Endodermal cell (in vitro differentiated cells): Measurements from ENCODE around the gene EPC2. TPM values are rescaled to one million over a fixed set of nuclear protein-coding genes. Genes with fewer than 3 reads are reported as not detected.

Experiments used
- DNase-seq: peaks from one replicate; pipeline ENCODE4 v3.0.0-alpha.2; 2017
- H3K27ac ChIP-seq: 2 replicates; pipeline ENCODE4 v1.5.1; 2013; ENCODE audit warnings: mild to moderate bottlenecking, low read depth, low read length, moderate library complexity
- H3K27me3 ChIP-seq: 2 replicates; pipeline ENCODE4 v1.6.1; 2013; ENCODE audit warnings: mild to moderate bottlenecking, low read length, moderate library complexity; ENCODE audit not compliant: insufficient read depth, control insufficient read depth, poor library complexity, severe bottlenecking
- H3K36me3 ChIP-seq: 2 replicates; pipeline ENCODE4 v1.7.0; 2013; ENCODE audit warnings: mild to moderate bottlenecking, low read length, moderate library complexity; ENCODE audit not compliant: control insufficient read depth, insufficient read depth
- H3K4me1 ChIP-seq: one replicate; pipeline ENCODE4 v1.7.0; 2013; ENCODE audit warnings: low read length; ENCODE audit not compliant: control insufficient read depth, insufficient read depth
- H3K4me3 ChIP-seq: 2 replicates; pipeline ENCODE4 v1.5.1; 2013; ENCODE audit warnings: mild to moderate bottlenecking, low read length, moderate library complexity
- H3K9ac ChIP-seq: 2 replicates; pipeline ENCODE4 v1.6.1; 2013; ENCODE audit warnings: mild to moderate bottlenecking, low read length, moderate library complexity; ENCODE audit not compliant: poor library complexity, severe bottlenecking; ENCODE audit errors: extremely low read depth
- H3K9me3 ChIP-seq: 2 replicates; pipeline ENCODE4 v1.6.1; 2013; ENCODE audit warnings: mild to moderate bottlenecking, low read length, moderate library complexity; ENCODE audit not compliant: control insufficient read depth
- H3K27ac Mint-ChIP-seq: 2 replicates; pipeline ENCODE4 v1.8.0; 2020; ENCODE audit warnings: mixed read lengths
- H3K27me3 Mint-ChIP-seq: 2 replicates; pipeline ENCODE4 v1.8.0; 2021; ENCODE audit warnings: mild to moderate bottlenecking, mixed read lengths; ENCODE audit not compliant: insufficient read depth
- H3K36me3 Mint-ChIP-seq: 2 replicates; pipeline ENCODE4 v1.8.0; 2020; ENCODE audit warnings: low read depth, mixed read lengths
- H3K4me1 Mint-ChIP-seq: 2 replicates; pipeline ENCODE4 v1.8.0; 2020; ENCODE audit warnings: mixed read lengths
- H3K4me3 Mint-ChIP-seq: 2 replicates; pipeline ENCODE4 v1.8.0; 2020; ENCODE audit warnings: mild to moderate bottlenecking, moderate library complexity, mixed read lengths
- H3K9me3 Mint-ChIP-seq: 2 replicates; pipeline ENCODE4 v1.8.0; 2020; ENCODE audit warnings: mild to moderate bottlenecking, mixed read lengths
- CTCF ChIP-seq: fragments of 200-600 bp; sonication (generic); conservative IDR thresholded peaks from 2 replicates; pipeline ENCODE4 v1.5.0; 2021; ENCODE audit warnings: antibody characterized with exemption, mild to moderate bottlenecking
- WGBS, 2 experiments: methylation state at CpG; one replicate each; pipeline versions ENCODE4 v1.1.5 to v1.1.7; 2013; ENCODE audit warnings: missing lambda C conversion rate in 2 of 2, mixed read lengths in 1 of 2; ENCODE audit not compliant: insufficient coverage in 1 of 2, insufficient read length in 1 of 2; 5-methylcytosine and 5-hydroxymethylcytosine counted together
- total RNA-seq, 2 donors: library from RNA; stranded (reverse); fragmentation: NEBNext Ultra II Directional in 1 of 2; extraction: Animal tissue kit (Norgen Biotek cat#: 25700) in 1 of 2; gene quantifications; 2 replicates in 1 of 2; 3 replicates in 1 of 2; pipeline ENCODE4 v1.2.1, GENCODE V29; 2021

EPC2 gene
- total RNA-seq, 2 donors from 2014 or later, result 23.0 to 32.0 TPM

GRCh38 chr2:148721520-148721931 lies 77.0 kb downstream of the EPC2 start:
- H3K4me3 ChIP-seq, result no peak overlapping the region
- no peaks in the 10 kb centered on the region for H3K27me3 Mint-ChIP-seq
- H3K9ac ChIP-seq, result no peak overlapping the region
- H3K27ac ChIP-seq, result no peak overlapping the region
- H3K27me3 ChIP-seq, result no peaks in the 10 kb centered on the region
- H3K36me3 Mint-ChIP-seq, result peaks cover 2% of the 10 kb centered on the region
- TF ChIP-seq CTCF, result no peak
- no peak overlapping the region for H3K4me3 Mint-ChIP-seq
- peaks cover 4% of the 10 kb centered on the region for H3K9me3 ChIP-seq
- no peak overlapping the region for H3K27ac Mint-ChIP-seq
- DNase-seq, result no peak
- no peaks in the 10 kb centered on the region for H3K9me3 Mint-ChIP-seq
- peaks cover 3% of the 10 kb centered on the region for H3K4me1 ChIP-seq
- H3K36me3 ChIP-seq, result no peaks in the 10 kb centered on the region
- peaks cover 3% of the 10 kb centered on the region for H3K4me1 Mint-ChIP-seq

GRCh38 chr2:148721991-148722777 lies 77.6 kb downstream of the EPC2 start:
- no peak for TF ChIP-seq CTCF
- peaks cover 2% of the 10 kb centered on the region for H3K36me3 Mint-ChIP-seq
- no peak overlapping the region for H3K4me3 Mint-ChIP-seq
- H3K9ac ChIP-seq, result no peak overlapping the region
- H3K27me3 Mint-ChIP-seq, result no peaks in the 10 kb centered on the region
- no peaks in the 10 kb centered on the region for H3K27me3 ChIP-seq
- WGBS, 2 experiments, result 85 to 90% methylated on average over 4 to 5 of the region's 5 CpGs
- no peaks in the 10 kb centered on the region for H3K9me3 Mint-ChIP-seq
- peaks cover 2% of the 10 kb centered on the region for H3K9me3 ChIP-seq
- peaks cover 3% of the 10 kb centered on the region for H3K4me1 ChIP-seq
- no peak overlapping the region for H3K27ac Mint-ChIP-seq
- peaks cover 3% of the 10 kb centered on the region for H3K4me1 Mint-ChIP-seq
- no peak for DNase-seq
- no peaks in the 10 kb centered on the region for H3K36me3 ChIP-seq
- no peak overlapping the region for H3K27ac ChIP-seq
- H3K4me3 ChIP-seq, result no peak overlapping the region

GRCh38 chr2:148725564-148725963 lies 81.0 kb downstream of the EPC2 start:
- no peaks in the 10 kb centered on the region for H3K27me3 ChIP-seq
- no peak overlapping the region for H3K9ac ChIP-seq
- no peak overlapping the region for H3K4me3 ChIP-seq
- no peaks in the 10 kb centered on the region for H3K36me3 ChIP-seq
- Mint-ChIP-seq H3K4me1 (no peaks in the 10 kb centered on the region), H3K36me3 (peaks cover 6% of the 10 kb centered on the region), H3K27ac (no peak overlapping the region), H3K4me3 (no peak overlapping the region), H3K27me3 (no peaks in the 10 kb centered on the region), H3K9me3 (no peaks in the 10 kb centered on the region)
- no peak for DNase-seq
- no peaks in the 10 kb centered on the region for H3K9me3 ChIP-seq
- WGBS, 2 experiments, result 83 to 100% methylated on average over 1 of the region's 1 CpG
- TF ChIP-seq CTCF, result no peak
- no peak overlapping the region for H3K27ac ChIP-seq
- peaks cover 2% of the 10 kb centered on the region for H3K4me1 ChIP-seq
